ENCODE measurements around the gene EXOC2.

Gene EXOC2

DNA sequence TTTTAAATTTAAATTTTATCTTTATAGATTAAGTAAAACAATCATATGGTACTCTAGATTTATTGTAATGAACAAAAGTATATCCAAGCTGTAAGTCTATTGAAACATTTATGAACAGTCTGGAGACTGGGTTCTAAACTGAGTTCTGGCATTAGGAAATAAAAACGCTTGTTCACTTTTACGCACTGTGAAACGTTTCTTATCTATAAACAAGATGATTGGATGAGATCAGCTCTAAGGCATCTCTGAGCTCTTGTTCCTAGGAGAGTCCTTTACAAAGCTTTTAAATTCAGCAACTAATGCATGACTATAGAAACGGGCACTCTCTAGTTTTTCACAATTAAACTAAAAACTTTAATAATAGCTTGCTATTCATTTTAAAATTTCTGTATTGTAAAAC, 42.8 kb downstream of the EXOC2 start (continued):
- TF ChIP-seq, protein P1, sequence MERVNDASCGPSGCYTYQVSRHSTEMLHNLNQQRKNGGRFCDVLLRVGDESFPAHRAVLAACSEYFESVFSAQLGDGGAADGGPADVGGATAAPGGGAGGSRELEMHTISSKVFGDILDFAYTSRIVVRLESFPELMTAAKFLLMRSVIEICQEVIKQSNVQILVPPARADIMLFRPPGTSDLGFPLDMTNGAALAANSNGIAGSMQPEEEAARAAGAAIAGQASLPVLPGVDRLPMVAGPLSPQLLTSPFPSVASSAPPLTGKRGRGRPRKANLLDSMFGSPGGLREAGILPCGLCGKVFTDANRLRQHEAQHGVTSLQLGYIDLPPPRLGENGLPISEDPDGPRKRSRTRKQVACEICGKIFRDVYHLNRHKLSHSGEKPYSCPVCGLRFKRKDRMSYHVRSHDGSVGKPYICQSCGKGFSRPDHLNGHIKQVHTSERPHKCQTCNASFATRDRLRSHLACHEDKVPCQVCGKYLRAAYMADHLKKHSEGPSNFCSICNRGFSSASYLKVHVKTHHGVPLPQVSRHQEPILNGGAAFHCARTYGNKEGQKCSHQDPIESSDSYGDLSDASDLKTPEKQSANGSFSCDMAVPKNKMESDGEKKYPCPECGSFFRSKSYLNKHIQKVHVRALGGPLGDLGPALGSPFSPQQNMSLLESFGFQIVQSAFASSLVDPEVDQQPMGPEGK (CRISPR knock-in tag; IDR thresholded peaks at IDR 0.05; ENCODE audit: borderline replicate concordance) = no peak
- TF ChIP-seq, protein P2, sequence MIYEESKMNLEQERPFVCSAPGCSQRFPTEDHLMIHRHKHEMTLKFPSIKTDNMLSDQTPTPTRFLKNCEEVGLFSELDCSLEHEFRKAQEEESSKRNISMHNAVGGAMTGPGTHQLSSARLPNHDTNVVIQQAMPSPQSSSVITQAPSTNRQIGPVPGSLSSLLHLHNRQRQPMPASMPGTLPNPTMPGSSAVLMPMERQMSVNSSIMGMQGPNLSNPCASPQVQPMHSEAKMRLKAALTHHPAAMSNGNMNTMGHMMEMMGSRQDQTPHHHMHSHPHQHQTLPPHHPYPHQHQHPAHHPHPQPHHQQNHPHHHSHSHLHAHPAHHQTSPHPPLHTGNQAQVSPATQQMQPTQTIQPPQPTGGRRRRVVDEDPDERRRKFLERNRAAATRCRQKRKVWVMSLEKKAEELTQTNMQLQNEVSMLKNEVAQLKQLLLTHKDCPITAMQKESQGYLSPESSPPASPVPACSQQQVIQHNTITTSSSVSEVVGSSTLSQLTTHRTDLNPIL (CRISPR knock-in tag; IDR thresholded peaks at IDR 0.05; ENCODE audit: low read depth) = no peak
- TF ChIP-seq ISL1 (CRISPR knock-in tag; IDR thresholded peaks at IDR 0.05) = no peak
- TF ChIP-seq RARB (CRISPR knock-in tag; IDR thresholded peaks at IDR 0.05) = no peak
- TF ChIP-seq ARNTL (CRISPR knock-in tag; IDR thresholded peaks at IDR 0.05; ENCODE audit: borderline replicate concordance, low read depth) = no peak

DNA sequence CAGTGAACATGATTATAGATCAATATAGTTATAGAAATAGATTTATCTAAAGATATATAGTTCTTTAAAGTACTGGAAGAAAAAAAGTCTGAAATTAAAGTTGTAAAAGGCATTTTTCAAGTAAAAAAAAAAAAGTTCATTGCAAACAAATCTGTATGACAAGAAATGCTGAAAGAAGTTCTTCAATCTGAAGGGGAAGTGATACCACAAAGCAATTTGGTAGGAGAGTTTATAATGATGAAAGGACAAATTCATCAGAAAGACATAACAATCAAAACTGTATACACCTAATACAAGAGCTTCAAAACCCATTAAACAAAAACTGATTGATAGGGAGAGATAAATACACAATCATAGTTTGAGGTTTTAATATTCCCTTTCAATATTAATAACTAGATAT, 50.1 kb downstream of the EXOC2 start:
- TF ChIP-seq, protein P3, sequence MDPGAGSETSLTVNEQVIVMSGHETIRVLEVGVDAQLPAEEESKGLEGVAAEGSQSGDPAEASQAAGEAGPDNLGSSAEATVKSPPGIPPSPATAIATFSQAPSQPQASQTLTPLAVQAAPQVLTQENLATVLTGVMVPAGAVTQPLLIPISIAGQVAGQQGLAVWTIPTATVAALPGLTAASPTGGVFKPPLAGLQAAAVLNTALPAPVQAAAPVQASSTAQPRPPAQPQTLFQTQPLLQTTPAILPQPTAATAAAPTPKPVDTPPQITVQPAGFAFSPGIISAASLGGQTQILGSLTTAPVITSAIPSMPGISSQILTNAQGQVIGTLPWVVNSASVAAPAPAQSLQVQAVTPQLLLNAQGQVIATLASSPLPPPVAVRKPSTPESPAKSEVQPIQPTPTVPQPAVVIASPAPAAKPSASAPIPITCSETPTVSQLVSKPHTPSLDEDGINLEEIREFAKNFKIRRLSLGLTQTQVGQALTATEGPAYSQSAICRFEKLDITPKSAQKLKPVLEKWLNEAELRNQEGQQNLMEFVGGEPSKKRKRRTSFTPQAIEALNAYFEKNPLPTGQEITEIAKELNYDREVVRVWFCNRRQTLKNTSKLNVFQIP (CRISPR knock-in tag; IDR thresholded peaks at IDR 0.05; ENCODE audit: borderline replicate concordance, low read depth) = no peak
- no peak for TF ChIP-seq ARNTL (CRISPR knock-in tag; IDR thresholded peaks at IDR 0.05; ENCODE audit: borderline replicate concordance, low read depth)
- TF ChIP-seq, protein P2 (CRISPR knock-in tag; IDR thresholded peaks at IDR 0.05; ENCODE audit: low read depth) = no peak
- no peak for TF ChIP-seq RARB (CRISPR knock-in tag; IDR thresholded peaks at IDR 0.05)
- TF ChIP-seq, protein P4, sequence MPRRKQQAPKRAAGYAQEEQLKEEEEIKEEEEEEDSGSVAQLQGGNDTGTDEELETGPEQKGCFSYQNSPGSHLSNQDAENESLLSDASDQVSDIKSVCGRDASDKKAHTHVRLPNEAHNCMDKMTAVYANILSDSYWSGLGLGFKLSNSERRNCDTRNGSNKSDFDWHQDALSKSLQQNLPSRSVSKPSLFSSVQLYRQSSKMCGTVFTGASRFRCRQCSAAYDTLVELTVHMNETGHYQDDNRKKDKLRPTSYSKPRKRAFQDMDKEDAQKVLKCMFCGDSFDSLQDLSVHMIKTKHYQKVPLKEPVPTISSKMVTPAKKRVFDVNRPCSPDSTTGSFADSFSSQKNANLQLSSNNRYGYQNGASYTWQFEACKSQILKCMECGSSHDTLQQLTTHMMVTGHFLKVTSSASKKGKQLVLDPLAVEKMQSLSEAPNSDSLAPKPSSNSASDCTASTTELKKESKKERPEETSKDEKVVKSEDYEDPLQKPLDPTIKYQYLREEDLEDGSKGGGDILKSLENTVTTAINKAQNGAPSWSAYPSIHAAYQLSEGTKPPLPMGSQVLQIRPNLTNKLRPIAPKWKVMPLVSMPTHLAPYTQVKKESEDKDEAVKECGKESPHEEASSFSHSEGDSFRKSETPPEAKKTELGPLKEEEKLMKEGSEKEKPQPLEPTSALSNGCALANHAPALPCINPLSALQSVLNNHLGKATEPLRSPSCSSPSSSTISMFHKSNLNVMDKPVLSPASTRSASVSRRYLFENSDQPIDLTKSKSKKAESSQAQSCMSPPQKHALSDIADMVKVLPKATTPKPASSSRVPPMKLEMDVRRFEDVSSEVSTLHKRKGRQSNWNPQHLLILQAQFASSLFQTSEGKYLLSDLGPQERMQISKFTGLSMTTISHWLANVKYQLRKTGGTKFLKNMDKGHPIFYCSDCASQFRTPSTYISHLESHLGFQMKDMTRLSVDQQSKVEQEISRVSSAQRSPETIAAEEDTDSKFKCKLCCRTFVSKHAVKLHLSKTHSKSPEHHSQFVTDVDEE (CRISPR knock-in tag; IDR thresholded peaks at IDR 0.05) = no peak
- TF ChIP-seq SNAI2 (CRISPR knock-in tag; IDR thresholded peaks at IDR 0.05) = no peak
- ATAC-seq = no peak

DNA sequence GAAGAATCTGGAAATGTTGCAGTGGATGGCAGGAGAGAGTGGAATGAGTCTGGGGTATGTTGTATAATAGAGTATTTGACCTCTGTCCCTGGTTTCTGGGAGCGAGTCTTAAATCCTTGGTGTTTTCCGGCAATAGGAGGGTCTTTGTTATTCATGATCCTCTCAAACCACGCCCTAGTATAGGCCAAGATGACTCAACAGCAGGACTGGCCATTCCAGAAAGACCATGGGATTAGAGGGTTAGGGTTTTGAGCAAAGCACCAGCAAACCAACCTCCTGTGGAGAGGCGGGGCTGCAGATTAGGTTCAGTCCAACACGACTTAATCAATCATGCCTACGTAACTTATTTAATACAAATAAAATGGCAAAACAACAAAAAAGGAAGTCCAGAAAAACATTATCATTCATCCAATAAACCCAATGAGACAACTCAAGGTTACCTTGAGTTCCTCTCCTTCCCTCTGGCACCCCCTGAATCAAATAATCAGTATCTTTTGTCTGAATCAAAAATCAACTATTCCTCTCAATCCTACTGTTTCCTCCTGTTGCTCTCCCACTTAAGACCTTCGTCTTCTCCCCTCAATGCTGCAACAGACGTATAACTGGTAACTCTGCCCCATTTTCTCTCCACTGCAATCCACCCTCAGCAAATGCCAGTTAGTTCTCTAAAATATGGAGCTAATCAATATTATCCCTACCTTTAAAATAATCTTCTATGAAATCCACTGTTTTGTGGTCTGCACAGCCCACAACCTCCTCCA, 51.5 kb downstream of the EXOC2 start:
- TF ChIP-seq, protein P2 (CRISPR knock-in tag; IDR thresholded peaks at IDR 0.05; ENCODE audit: low read depth) = no peak
- TF ChIP-seq ISL1 (CRISPR knock-in tag; IDR thresholded peaks at IDR 0.05) = no peak
- no peak for TF ChIP-seq TCF4 (CRISPR knock-in tag; IDR thresholded peaks at IDR 0.05; ENCODE audit: borderline replicate concordance)
- no peak for TF ChIP-seq OSR1 (CRISPR knock-in tag; IDR thresholded peaks at IDR 0.05)
- no peak for TF ChIP-seq ARNTL (CRISPR knock-in tag; IDR thresholded peaks at IDR 0.05; ENCODE audit: borderline replicate concordance, low read depth)
- TF ChIP-seq ZNF8 (CRISPR knock-in tag; IDR thresholded peaks at IDR 0.05) = no peak
- no peak for TF ChIP-seq SNAI2 (CRISPR knock-in tag; IDR thresholded peaks at IDR 0.05)
- TF ChIP-seq ZFP30 (CRISPR knock-in tag; IDR thresholded peaks at IDR 0.05) = no peak
- no peak for TF ChIP-seq PPARA (CRISPR knock-in tag; IDR thresholded peaks at IDR 0.05; ENCODE audit: borderline replicate concordance)
- TF ChIP-seq TOX (CRISPR knock-in tag; IDR thresholded peaks at IDR 0.05; ENCODE audit: borderline replicate concordance) = no peak
- TF ChIP-seq ZC3H10 (CRISPR knock-in tag; IDR thresholded peaks at IDR 0.05) = no peak
- no peak for TF ChIP-seq ZNF565 (CRISPR knock-in tag; conservative IDR thresholded peaks at IDR 0.05; ENCODE audit: low read depth)
- TF ChIP-seq ESRRG (CRISPR knock-in tag; IDR thresholded peaks at IDR 0.05) = no peak
- no peak for TF ChIP-seq GLIS3 (CRISPR knock-in tag; IDR thresholded peaks at IDR 0.05)
- TF ChIP-seq, protein P3 (CRISPR knock-in tag; IDR thresholded peaks at IDR 0.05; ENCODE audit: borderline replicate concordance, low read depth) = no peak
- TF ChIP-seq, protein P5, sequence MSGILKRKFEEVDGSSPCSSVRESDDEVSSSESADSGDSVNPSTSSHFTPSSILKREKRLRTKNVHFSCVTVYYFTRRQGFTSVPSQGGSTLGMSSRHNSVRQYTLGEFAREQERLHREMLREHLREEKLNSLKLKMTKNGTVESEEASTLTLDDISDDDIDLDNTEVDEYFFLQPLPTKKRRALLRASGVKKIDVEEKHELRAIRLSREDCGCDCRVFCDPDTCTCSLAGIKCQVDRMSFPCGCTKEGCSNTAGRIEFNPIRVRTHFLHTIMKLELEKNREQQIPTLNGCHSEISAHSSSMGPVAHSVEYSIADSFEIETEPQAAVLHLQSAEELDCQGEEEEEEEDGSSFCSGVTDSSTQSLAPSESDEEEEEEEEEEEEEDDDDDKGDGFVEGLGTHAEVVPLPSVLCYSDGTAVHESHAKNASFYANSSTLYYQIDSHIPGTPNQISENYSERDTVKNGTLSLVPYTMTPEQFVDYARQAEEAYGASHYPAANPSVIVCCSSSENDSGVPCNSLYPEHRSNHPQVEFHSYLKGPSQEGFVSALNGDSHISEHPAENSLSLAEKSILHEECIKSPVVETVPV (CRISPR knock-in tag; IDR thresholded peaks at IDR 0.05) = no peak
- no peak for ATAC-seq

Measured in SK-N-SH treated with all-trans-retinoic acid at 6 μM for 48 hours (cell line).